K562 (cell line): ENCODE data around the gene SCEL. TPM values are rescaled to one million over a fixed set of nuclear protein-coding genes. Genes with fewer than 3 reads are reported as not detected.

Experiments
- ATAC-seq: fragments of 200-7000 bp; cut with Tn5 transposase; 3 replicates; pipeline ENCODE4 v1.9.1; 2020; ENCODE audit warnings: moderate library complexity
- BruUV-seq: library from RNA; stranded (reverse); fragments of 400-500 nt; replicated peaks from 2 replicates; lab custom pipeline; 2021; lab: Mats Ljungman, UMichigan
- CTCF ChIA-PET: fragments of 300-600 bp; formaldehyde crosslinking; extraction: SDS; loops from one replicate; lab custom pipeline; 2021; ENCODE audit warnings: low intra/inter-chr PET ratio; lab: Yijun Ruan, JAX
- POLR2A ChIA-PET: fragments of 300-600, 350-650 bp; sonication (Branson Sonifier 250); formaldehyde crosslinking; extraction: SDS; loops from one replicate; lab custom pipeline; 2021; ENCODE audit warnings: antibody characterized with exemption, inconsistent platforms; lab: Yijun Ruan, JAX
- DNase-seq, 4 experiments: peaks; one replicate each; pipeline versions ENCODE4 v3.0.0 to v3.0.0-alpha.2; 2011 to 2018; ENCODE audit warnings: low spot score in 3 of 4, mixed read lengths in 3 of 4; ENCODE audit errors: extremely low read depth in 1 of 4
- FAIRE-seq: peaks from 2 replicates; lab custom pipeline; 2011; peaks lifted over from hg19 to GRCh38; lab: Jason Lieb, UNC
- H2AFZ ChIP-seq: 2 replicates; pipeline ENCODE4 v1.6.0; 2011; ENCODE audit warnings: low read depth, low read length, control low read depth, inconsistent platforms
- H3K27ac ChIP-seq: fragments of 200-600 bp; 3 replicates; pipeline ENCODE4 v1.8.0; 2011; ENCODE audit warnings: low read depth, mild to moderate bottlenecking, control low read depth, inconsistent platforms, low read length, moderate library complexity, mixed read lengths; ENCODE audit errors: extremely low read depth
- H3K27me3 ChIP-seq, 2 experiments: fragments of 300-600 bp in 1 of 2; 2 replicates in 1 of 2; 3 replicates in 1 of 2; pipeline versions ENCODE4 v1.6.0 to v1.8.0; 2011; ENCODE audit warnings: inconsistent platforms in 2 of 2, low read length in 2 of 2, mild to moderate bottlenecking in 1 of 2, mixed read lengths in 1 of 2, moderate library complexity in 1 of 2; ENCODE audit not compliant: control insufficient read depth in 2 of 2, insufficient read depth in 2 of 2
- H3K36me3 ChIP-seq: fragments of 300-600 bp; 3 replicates; pipeline ENCODE4 v1.8.0; 2011; ENCODE audit warnings: mild to moderate bottlenecking, low read length, inconsistent platforms; ENCODE audit not compliant: control insufficient read depth, insufficient read depth
- H3K4me1 ChIP-seq, 2 experiments: fragments of 200-600 bp in 1 of 2; replicated peaks in 1 of 2; 2 replicates in 1 of 2; 3 replicates in 1 of 2; pipeline versions ENCODE4 v1.5.1 to v1.8.0; 2011; ENCODE audit warnings: inconsistent platforms in 2 of 2, low read length in 2 of 2, mild to moderate bottlenecking in 1 of 2, mixed read lengths in 1 of 2, moderate library complexity in 1 of 2; ENCODE audit not compliant: control insufficient read depth in 2 of 2, insufficient read depth in 2 of 2
- H3K4me2 ChIP-seq: 2 replicates; pipeline ENCODE4 v1.6.1; 2011; ENCODE audit warnings: low read length, control low read depth, inconsistent platforms, mixed read lengths; ENCODE audit not compliant: insufficient read depth
- H3K4me3 ChIP-seq: fragments of 200-600 bp; sonication (generic), shearing (Covaris generic); 2 replicates; pipeline ENCODE4 v1.5.1; 2016; ENCODE audit warnings: control low read depth, inconsistent platforms
- H3K79me2 ChIP-seq: fragments of 200-600 bp; 3 replicates; pipeline ENCODE4 v1.8.0; 2011; ENCODE audit warnings: low read length, inconsistent platforms; ENCODE audit not compliant: control insufficient read depth, insufficient read depth
- H3K9ac ChIP-seq, 2 experiments: 2 replicates each; pipeline versions ENCODE4 v1.6.0 to v1.6.1; 2011; ENCODE audit warnings: low read depth in 2 of 2, low read length in 2 of 2, control low read depth in 1 of 2, inconsistent platforms in 1 of 2, mild to moderate bottlenecking in 1 of 2, mixed read lengths in 1 of 2; ENCODE audit not compliant: insufficient read depth in 1 of 2
- H3K9me1 ChIP-seq: one replicate; pipeline ENCODE4 v1.6.0; 2011; ENCODE audit warnings: inconsistent platforms, mild to moderate bottlenecking, low read length, moderate library complexity; ENCODE audit not compliant: control insufficient read depth, insufficient read depth
- H3K9me3 ChIP-seq: replicated peaks from 2 replicates; pipeline ENCODE4 v1.5.1; 2011; ENCODE audit warnings: low read depth, low read length, inconsistent platforms; ENCODE audit not compliant: control insufficient read depth, insufficient read depth
- H4K20me1 ChIP-seq: replicated peaks from 2 replicates; pipeline ENCODE4 v1.6.1; 2011; ENCODE audit warnings: low read length, inconsistent platforms, mixed read lengths; ENCODE audit not compliant: control insufficient read depth, insufficient read depth
- NFIC ChIP-seq: fragments of 450-650 bp; IDR thresholded peaks from 2 replicates; pipeline ENCODE4 v1.6.1; 2017; ENCODE audit warnings: mild to moderate bottlenecking, inconsistent platforms
- NR0B1 ChIP-seq: fragments of 450-650 bp; IDR thresholded peaks from one replicate; pipeline ENCODE4 v1.6.1; 2018; ENCODE audit warnings: mild to moderate bottlenecking, moderate library complexity; ENCODE audit not compliant: partially characterized antibody
- RB1 ChIP-seq: fragments of 450-650 bp; IDR thresholded peaks from 2 replicates; pipeline ENCODE4 v1.6.1; 2017; ENCODE audit warnings: low read depth, mild to moderate bottlenecking
- RBM34 ChIP-seq: fragments of 200-400 bp; formaldehyde crosslinking; IDR thresholded peaks from 2 replicates; pipeline ENCODE4 v1.6.1; 2018; ENCODE audit warnings: low read length, borderline replicate concordance; ENCODE audit not compliant: insufficient read depth
- SRSF9 ChIP-seq: fragments of 200-400 bp; formaldehyde crosslinking; IDR thresholded peaks from 2 replicates; pipeline ENCODE4 v1.6.1; 2017; ENCODE audit warnings: low read depth, low read length, borderline replicate concordance
- TAF9B ChIP-seq: fragments of 450-650 bp; IDR thresholded peaks from 2 replicates; pipeline ENCODE4 v1.6.1; 2018; ENCODE audit warnings: mild to moderate bottlenecking; ENCODE audit not compliant: partially characterized antibody
- WGBS: fragments of 100-300 bp; shearing (Covaris generic); methylation state at CpG from one replicate; pipeline ENCODE4 v1.1.6; 2016; ENCODE audit warnings: low coverage, mixed read lengths; ENCODE audit not compliant: insufficient coverage; ENCODE audit errors: missing lambda C conversion rate; 5-methylcytosine and 5-hydroxymethylcytosine counted together
- in situ Hi-C: fragments of 300-500 bp; cut with MboI; formaldehyde crosslinking; loops from 4 replicates; pipeline ENCODE4 v1.15.0; 2018; ENCODE audit warnings: inconsistent platforms, mixed read lengths
- intact Hi-C: fragments of 100-400 bp; cut with micrococcal nuclease; formaldehyde crosslinking; loops from 2 replicates; pipeline ENCODE4 v1.14.2; 2022
- polyA plus RNA-seq, 8 experiments: library from polyadenylated mRNA; depleted of rRNA in 4 of 8; stranded (reverse) in 5 of 8; unstranded in 3 of 8; fragments of >200 nt; fragmentation: Nextera tagmentation in 2 of 8; fragmentation: Illumina TruSeq in 1 of 8; extraction: Ambion mirVana in 2 of 8; extraction: Trizol in 1 of 8; gene quantifications; 2 replicates each; pipeline versions ENCODE4 v1.2.1 to v1.2.3, GENCODE V29; 2011 to 2014; ENCODE audit warnings: inconsistent platforms in 1 of 8, missing spikeins in 1 of 8
- total RNA-seq, 7 experiments: library from RNA; depleted of rRNA in 6 of 7; stranded (reverse); fragments of >200 nt in 6 of 7; fragmentation: Illumina TruSeq in 2 of 7; extraction: Trizol in 2 of 7; gene quantifications; 2 replicates each; pipeline versions ENCODE4 v1.2.1 to v1.2.3, GENCODE V29; 2011 to 2021; ENCODE audit warnings: low replicate concordance in 1 of 7
- TF ChIP-seq, protein P1 (sequence below): fragments of 450-650 bp; conservative IDR thresholded peaks from 2 replicates; pipeline ENCODE4 v1.6.1; 2016; ENCODE audit warnings: missing genetic modification characterization, low read depth, mild to moderate bottlenecking, control low read depth, missing compliant biosample characterization
- TF ChIP-seq, protein P2 (sequence below): fragments of 250-450 bp; sonication (Bioruptor Pico); IDR thresholded peaks from 2 replicates; pipeline ENCODE4 v1.8.0; 2021; ENCODE audit warnings: moderate library complexity, mild to moderate bottlenecking, inconsistent platforms

Gene SCEL
- total and polyA plus RNA-seq, 9 of the 15 experiments (the other 6 are each of a cell fraction or from before 2014, with no cell fraction given): not detected

- ATAC-seq (no peak), DNase-seq (no peak), FAIRE-seq (no peak)
- BruUV-seq: no TSS peak
- no peaks in the 10 kb centered on the region for H3K36me3 ChIP-seq
- intact Hi-C loops (no loop called here), in situ Hi-C loops (no loop called here)
- no peaks in the 10 kb centered on the region for H3K4me1 ChIP-seq
- no peaks in the 10 kb centered on the region for H3K9me1 ChIP-seq
- TF ChIP-seq NFIC (no peak), TAF9B (no peak), RB1 (no peak), SRSF9 (no peak), RBM34 (no peak), NR0B1 (no peak)
- TF ChIP-seq, protein P1, sequence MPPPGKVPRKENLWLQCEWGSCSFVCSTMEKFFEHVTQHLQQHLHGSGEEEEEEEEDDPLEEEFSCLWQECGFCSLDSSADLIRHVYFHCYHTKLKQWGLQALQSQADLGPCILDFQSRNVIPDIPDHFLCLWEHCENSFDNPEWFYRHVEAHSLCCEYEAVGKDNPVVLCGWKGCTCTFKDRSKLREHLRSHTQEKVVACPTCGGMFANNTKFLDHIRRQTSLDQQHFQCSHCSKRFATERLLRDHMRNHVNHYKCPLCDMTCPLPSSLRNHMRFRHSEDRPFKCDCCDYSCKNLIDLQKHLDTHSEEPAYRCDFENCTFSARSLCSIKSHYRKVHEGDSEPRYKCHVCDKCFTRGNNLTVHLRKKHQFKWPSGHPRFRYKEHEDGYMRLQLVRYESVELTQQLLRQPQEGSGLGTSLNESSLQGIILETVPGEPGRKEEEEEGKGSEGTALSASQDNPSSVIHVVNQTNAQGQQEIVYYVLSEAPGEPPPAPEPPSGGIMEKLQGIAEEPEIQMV (tag): no peak
- TF ChIP-seq, protein P2, sequence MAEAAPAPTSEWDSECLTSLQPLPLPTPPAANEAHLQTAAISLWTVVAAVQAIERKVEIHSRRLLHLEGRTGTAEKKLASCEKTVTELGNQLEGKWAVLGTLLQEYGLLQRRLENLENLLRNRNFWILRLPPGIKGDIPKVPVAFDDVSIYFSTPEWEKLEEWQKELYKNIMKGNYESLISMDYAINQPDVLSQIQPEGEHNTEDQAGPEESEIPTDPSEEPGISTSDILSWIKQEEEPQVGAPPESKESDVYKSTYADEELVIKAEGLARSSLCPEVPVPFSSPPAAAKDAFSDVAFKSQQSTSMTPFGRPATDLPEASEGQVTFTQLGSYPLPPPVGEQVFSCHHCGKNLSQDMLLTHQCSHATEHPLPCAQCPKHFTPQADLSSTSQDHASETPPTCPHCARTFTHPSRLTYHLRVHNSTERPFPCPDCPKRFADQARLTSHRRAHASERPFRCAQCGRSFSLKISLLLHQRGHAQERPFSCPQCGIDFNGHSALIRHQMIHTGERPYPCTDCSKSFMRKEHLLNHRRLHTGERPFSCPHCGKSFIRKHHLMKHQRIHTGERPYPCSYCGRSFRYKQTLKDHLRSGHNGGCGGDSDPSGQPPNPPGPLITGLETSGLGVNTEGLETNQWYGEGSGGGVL: no peak
- no peak overlapping the region for H3K4me2 ChIP-seq
- H3K9ac ChIP-seq: no peak overlapping the region
- H3K27me3 ChIP-seq: 0 out of 5 replicates have a peak, but pooled peaks cover 2 to 3% of the 10 kb centered on the region in 2 experiments
- H3K79me2 ChIP-seq: no peaks in the 10 kb centered on the region
- no peak overlapping the region for H2AFZ ChIP-seq
- H3K27ac ChIP-seq: no peak overlapping the region
- no peaks in the 10 kb centered on the region for H3K9me3 ChIP-seq
- ChIA-PET POLR2A (no interaction called here), CTCF (no interaction called here)
- H3K4me3 ChIP-seq: no peak overlapping the region
- H4K20me1 ChIP-seq: no peaks in the 10 kb centered on the region
- WGBS: under 1% methylated on average over 7 of the region's 7 CpGs
These were observed 1.9 kb downstream of the SCEL start for GRCh38 chr13:77537289-77537919.
